Measurements from ENCODE around the gene TSPOAP1.

Gene TSPOAP1

DNA sequence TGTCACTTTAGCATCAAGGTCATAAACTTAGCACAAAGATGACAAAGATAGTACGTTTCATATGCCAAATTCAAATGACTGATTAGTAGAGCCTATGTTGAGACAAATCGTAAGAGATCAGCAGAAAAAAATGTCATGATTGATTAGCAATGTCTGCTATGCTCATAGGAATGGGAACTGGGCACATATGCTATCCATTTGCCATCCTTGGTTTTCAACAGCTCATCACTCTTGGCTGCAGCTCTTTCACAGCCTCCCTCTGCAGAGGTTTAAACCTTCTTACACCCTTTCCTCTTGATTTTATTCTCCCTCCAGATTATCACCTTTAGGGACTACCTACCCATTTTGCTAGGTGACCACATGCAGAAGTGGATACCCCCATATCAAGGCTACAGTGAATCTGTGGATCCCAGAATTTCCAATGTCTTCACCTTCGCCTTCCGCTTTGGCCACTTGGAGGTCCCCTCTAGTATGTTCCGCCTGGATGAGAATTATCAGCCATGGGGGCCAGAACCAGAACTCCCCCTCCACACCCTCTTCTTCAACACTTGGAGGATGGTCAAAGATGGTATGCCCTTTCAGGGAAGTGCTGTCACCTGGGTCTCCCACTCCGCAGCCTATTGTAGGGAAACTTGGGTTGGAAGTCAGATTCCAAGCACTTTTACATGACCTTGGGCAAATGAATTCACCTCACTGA is 64.0 kb downstream of the TSPOAP1 start:
- DNase-seq (ENCODE audit: low spot score) (no peak), FAIRE-seq (peak; percentile 81)

GRCh38 chr17:58263773-58264172 is 64.8 kb downstream of the TSPOAP1 start:
- no peak for FAIRE-seq

GRCh38 chr17:58262149-58262548 is 66.4 kb downstream of the TSPOAP1 start:
- FAIRE-seq, result no peak

More at GRCh38 chr17:58263773-58264172, 64.8 kb downstream of the TSPOAP1 start:
- no peak for DNase-seq (ENCODE audit: low spot score)

GRCh38 chr17:58254803-58255202 is 73.8 kb downstream of the TSPOAP1 start:
- FAIRE-seq (no peak), DNase-seq (ENCODE audit: low spot score) (no peak)

More at GRCh38 chr17:58262149-58262548, 66.4 kb downstream of the TSPOAP1 start:
- DNase-seq (ENCODE audit: low spot score), result no peak

GRCh38 chr17:58253082-58253481 is 75.5 kb downstream of the TSPOAP1 start:
- DNase-seq (ENCODE audit: low spot score) (no peak), FAIRE-seq (no peak)

DNA sequence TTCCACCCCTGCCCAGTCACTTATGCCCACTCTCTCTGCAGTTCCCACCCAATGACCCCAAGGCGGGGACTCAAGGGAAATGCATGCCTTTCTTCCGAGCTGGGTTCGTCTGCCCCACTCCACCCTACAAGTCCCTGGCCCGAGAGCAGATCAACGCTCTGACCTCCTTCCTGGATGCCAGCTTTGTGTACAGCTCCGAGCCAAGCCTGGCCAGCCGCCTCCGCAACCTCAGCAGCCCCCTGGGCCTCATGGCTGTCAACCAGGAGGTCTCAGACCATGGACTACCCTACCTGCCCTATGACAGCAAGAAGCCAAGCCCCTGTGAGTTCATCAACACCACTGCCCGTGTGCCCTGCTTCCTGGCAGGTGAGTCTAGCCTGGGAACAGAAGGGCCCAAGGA is 76.5 kb downstream of the TSPOAP1 start:
- DNase-seq (ENCODE audit: low spot score) (no peak), FAIRE-seq (no peak)

All from urothelium cell line (cell line).